ENCODE results near the gene ZNF484. TPM values are rescaled to one million over a fixed set of nuclear protein-coding genes. Genes with fewer than 3 reads are reported as not detected.
"Not testable (repeated sequence)": the region's sequence is repeated elsewhere in the genome, so short reads cannot be mapped to it uniquely, and the experiment has no call there.

ZNF484 gene
- total RNA-seq, 1 experiment from 2014 or later = 10.4 TPM

DNA sequence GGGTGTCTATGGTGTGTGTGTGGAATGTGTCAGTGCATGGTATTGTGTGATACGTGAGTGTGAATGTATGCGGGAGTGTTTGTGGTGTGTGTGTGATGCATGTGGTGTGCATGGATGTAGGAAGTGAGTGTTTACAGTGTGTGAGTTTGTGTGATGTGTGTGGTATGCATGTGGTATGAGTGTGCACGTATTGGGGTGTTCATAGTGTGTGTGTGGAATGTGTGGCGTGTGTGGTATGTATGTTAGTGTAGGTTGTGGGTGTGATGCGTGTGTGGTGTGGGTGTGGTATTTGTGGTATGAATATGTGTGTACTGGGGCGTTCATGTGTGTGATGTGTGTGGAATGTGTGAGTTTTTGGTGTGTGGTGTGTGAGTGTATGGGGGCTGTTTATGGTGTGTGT lies 73.1 kb downstream of the ZNF484 start:
- in situ Hi-C loops (cut with HindIII; ENCODE audit: low sequenced_read_pairs) = no loop called here
- no peak for DNase-seq (ENCODE audit: low spot score)

- DNase-seq (ENCODE audit: low spot score) = no peak
- in situ Hi-C loops (cut with HindIII; ENCODE audit: low sequenced_read_pairs) = no loop called here
Observed at GRCh38 chr9:92798358-92798757, 79.5 kb downstream of the ZNF484 start.

DNA sequence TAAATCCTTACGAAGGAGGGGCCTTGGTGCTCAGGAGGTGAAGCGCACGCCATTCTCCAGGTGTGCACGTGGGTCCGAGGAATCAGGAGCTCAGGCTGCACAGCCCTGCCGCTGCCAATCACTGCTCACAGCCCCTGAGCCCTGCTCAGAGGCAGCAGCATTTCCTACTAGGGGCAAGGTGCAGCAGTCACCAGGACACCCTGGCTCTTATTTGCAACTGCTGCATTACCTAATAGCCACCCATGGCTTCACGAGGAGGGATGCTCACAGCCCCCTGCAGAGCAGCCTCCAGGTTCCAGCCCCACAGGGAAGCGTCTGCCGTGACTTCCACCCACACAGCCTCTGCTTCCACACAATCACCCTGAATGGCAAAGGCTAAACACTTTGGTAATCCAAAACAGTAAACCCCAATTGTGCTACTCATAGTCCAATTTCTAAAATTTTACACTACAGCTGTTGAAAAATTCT lies 81.5 kb downstream of the ZNF484 start:
- in situ Hi-C loops (cut with HindIII; ENCODE audit: low sequenced_read_pairs); DNase-seq (ENCODE audit: low spot score): not testable (repeated sequence)

DNA sequence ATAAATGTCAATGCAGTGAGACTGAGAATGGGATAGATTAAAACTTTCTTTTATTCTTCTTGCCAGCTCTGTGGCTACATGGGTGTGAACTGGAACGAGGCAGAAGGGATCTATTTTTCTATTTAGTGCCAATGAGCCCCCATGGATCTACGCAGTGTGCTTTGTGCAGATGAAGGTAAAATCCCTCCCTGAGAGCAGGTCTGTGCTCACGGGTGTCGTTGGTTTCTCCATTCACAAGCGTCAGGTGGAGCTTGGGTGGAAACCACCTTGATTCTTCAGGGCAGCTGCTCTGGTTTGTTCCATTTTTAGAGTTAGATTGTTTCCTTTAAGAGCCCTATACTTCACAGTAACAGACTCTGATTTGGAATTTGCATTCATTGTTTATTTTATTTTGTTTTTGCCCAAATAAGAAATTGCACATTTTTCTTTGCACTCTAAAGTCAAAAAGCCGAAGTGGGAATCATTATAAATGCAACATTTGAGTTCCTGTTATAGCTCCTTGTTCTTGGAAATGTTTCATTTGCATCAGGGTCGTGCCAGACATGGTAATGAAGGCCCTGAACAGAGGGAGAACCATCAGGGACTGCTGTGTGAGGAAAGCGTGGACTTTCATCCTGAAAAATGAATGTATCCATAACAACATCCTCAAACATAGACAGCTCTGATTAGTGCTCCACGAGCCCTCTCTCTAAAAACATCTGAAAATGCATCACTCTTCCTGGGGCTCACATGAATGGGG lies 82.1 kb downstream of the ZNF484 start:
- DNase-seq (ENCODE audit: low spot score) = no peak
- in situ Hi-C loops (cut with HindIII; ENCODE audit: low sequenced_read_pairs) = no loop called here

Other genes starting within 250 kb of the ZNF484 start
- gene IPPK, start 207.9 kb downstream of the ZNF484 start, total RNA-seq (2014; rRNA removed; shearing (Covaris generic)) = 11.1 and 15.9 TPM in 2 replicates
- 25.0 and 30.3 TPM in 2 replicates for gene BICD2, start 113.2 kb downstream of the ZNF484 start, total RNA-seq (2014; rRNA removed; shearing (Covaris generic))
- gene FGD3, start 69.5 kb upstream of the ZNF484 start, total RNA-seq (2014; rRNA removed; shearing (Covaris generic)) = 0.06 TPM in 1 of 2 replicates, not detected in the other
- gene SUSD3, start 180.7 kb upstream of the ZNF484 start, total RNA-seq (2014; rRNA removed; shearing (Covaris generic)) = not detected in 2 replicates
- 31.4 and 36.7 TPM in 2 replicates for gene CARD19, start 218.2 kb upstream of the ZNF484 start, total RNA-seq (2014; rRNA removed; shearing (Covaris generic))

Data from G401 (cell line).